ENCODE data around the gene ERMAP.

The ERMAP gene

DNA sequence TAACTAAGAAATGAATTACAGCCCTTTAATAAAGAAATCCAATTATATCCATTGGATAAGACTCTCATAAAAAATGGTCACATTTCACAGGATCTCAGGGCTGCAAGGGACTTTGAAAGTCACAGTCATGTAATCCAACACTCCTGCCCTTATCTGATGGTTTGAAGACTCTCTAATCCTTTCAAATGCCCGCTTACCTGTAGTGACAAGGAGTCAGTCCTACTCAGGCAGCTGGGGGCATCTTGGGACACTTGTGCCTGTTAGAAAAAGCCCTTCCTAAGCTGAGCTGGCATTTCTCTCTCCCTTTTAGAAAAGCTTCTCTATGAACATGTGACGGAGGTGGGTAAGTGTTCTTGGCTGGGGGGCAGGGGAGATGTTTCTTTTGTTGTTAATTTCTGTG is 18.5 kb downstream of the ERMAP start:
- WGBS, 2 donors (ENCODE audit: extremely low coverage in 2 of 2, insufficient read length in 2 of 2, insufficient replicate concordance in 1 of 2): no CpG with 5 or more reads among the region's 2 CpGs

DNA sequence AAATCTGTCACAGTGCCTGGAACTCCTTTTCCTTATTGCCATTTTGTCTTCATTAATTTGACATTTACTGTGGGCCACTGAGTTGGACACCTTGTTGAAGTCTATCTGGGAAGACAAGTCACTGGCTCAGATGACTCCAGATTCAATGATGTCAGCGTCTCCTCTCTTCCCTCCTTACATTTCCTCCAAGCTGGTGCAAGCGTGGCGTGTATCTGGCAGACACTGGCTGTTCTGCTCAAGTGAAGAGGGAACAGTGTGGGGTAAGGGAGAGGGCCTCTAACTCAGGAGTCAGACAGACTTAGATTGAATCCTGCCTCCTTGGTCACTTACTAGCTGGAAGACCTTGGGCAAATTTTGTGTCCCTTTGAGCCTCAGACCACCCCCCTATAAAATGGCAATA is 20.8 kb downstream of the ERMAP start:
- Histone ChIP-seq H2BK5ac (ENCODE audit: low read length) (no peak overlapping the region), H2BK120ac (ENCODE audit: low read depth, low read length) (no peak overlapping the region), H2BK12ac (ENCODE audit: low read length) (no peak overlapping the region), H4K91ac (ENCODE audit: low read depth, low read length, poor library complexity) (no peak overlapping the region), H3K4me1 (ENCODE audit: control insufficient read depth in 2 of 2, insufficient read depth in 1 of 2, low read depth in 1 of 2, low read length in 2 of 2) (no peaks in the 10 kb centered on the region), H3K9me3 (replicated peaks in 1 of 2; ENCODE audit: control insufficient read depth in 2 of 2, insufficient read depth in 1 of 2, low read depth in 1 of 2, low read length in 2 of 2) (no peaks in the 10 kb centered on the region), H2AK5ac (ENCODE audit: low read depth, low read length) (no peak overlapping the region), H2BK15ac (ENCODE audit: low read length) (no peak overlapping the region), H3K79me1 (ENCODE audit: low read depth, low read length) (no peaks in the 10 kb centered on the region), H3K4me3 (ENCODE audit: low read length in 2 of 2) (no peak overlapping the region), H3K4ac (ENCODE audit: low read length) (no peak overlapping the region), H3K14ac (ENCODE audit: low read length) (no peak overlapping the region), H3K9ac (ENCODE audit: low read depth, low read length, poor library complexity) (no peak overlapping the region), H4K8ac (ENCODE audit: low read depth, low read length) (no peak overlapping the region), H3K18ac (ENCODE audit: low read length) (no peak overlapping the region), H3K27ac (replicated peaks; ENCODE audit: low read length) (no peak overlapping the region), H2AFZ (ENCODE audit: low read length) (no peak overlapping the region), H3K27me3 (ENCODE audit: control insufficient read depth in 3 of 3, insufficient read depth in 3 of 3, low read depth in 1 of 3, low read length in 3 of 3) (no peaks in the 10 kb centered on the region), H3K36me3 (replicated peaks in 1 of 2; ENCODE audit: control insufficient read depth in 2 of 2, insufficient read depth in 2 of 2, low read length in 2 of 2) (peaks cover 0 to 4% of the 10 kb centered on the region in 2 donors), H3K4me2 (ENCODE audit: insufficient read depth, low read length, poor library complexity, severe bottlenecking) (no peak overlapping the region), H3K23ac (ENCODE audit: low read depth, low read length, poor library complexity) (no peak overlapping the region)
- WGBS, 2 donors (ENCODE audit: extremely low coverage in 2 of 2, insufficient read length in 2 of 2, insufficient replicate concordance in 1 of 2): no CpG with 5 or more reads among the region's 3 CpGs
- DNase-seq (ENCODE audit: low spot score): no peak

More for the DNA sequence above, 18.5 kb downstream of the ERMAP start:
- no peaks in the 10 kb centered on the region for H3K36me3 ChIP-seq (replicated peaks in 1 of 2; ENCODE audit: control insufficient read depth in 2 of 2, insufficient read depth in 2 of 2, low read length in 2 of 2)
- no peak overlapping the region for H2BK5ac ChIP-seq (ENCODE audit: low read length)
- no peaks in the 10 kb centered on the region for H3K27me3 ChIP-seq (ENCODE audit: control insufficient read depth in 3 of 3, insufficient read depth in 3 of 3, low read depth in 1 of 3, low read length in 3 of 3)
- DNase-seq (ENCODE audit: low spot score): no peak
- H2BK120ac ChIP-seq (ENCODE audit: low read depth, low read length): no peak overlapping the region
- H2BK15ac ChIP-seq (ENCODE audit: low read length): no peak overlapping the region
- no peaks in the 10 kb centered on the region for H3K79me1 ChIP-seq (ENCODE audit: low read depth, low read length)
- no peak overlapping the region for H3K4me3 ChIP-seq (ENCODE audit: low read length in 2 of 2)
- no peak overlapping the region for H4K91ac ChIP-seq (ENCODE audit: low read depth, low read length, poor library complexity)
- no peak overlapping the region for H4K8ac ChIP-seq (ENCODE audit: low read depth, low read length)
- no peak overlapping the region for H2BK12ac ChIP-seq (ENCODE audit: low read length)
- no peak overlapping the region for H2AK5ac ChIP-seq (ENCODE audit: low read depth, low read length)
- H3K9me3 ChIP-seq (replicated peaks in 1 of 2; ENCODE audit: control insufficient read depth in 2 of 2, insufficient read depth in 1 of 2, low read depth in 1 of 2, low read length in 2 of 2): no peaks in the 10 kb centered on the region
- H3K27ac ChIP-seq (replicated peaks; ENCODE audit: low read length): no peak overlapping the region
- no peak overlapping the region for H3K14ac ChIP-seq (ENCODE audit: low read length)
- no peak overlapping the region for H3K4me2 ChIP-seq (ENCODE audit: insufficient read depth, low read length, poor library complexity, severe bottlenecking)
- H3K18ac ChIP-seq (ENCODE audit: low read length): no peak overlapping the region
- no peak overlapping the region for H3K4ac ChIP-seq (ENCODE audit: low read length)
- H3K23ac ChIP-seq (ENCODE audit: low read depth, low read length, poor library complexity): no peak overlapping the region
- no peaks in the 10 kb centered on the region for H3K4me1 ChIP-seq (ENCODE audit: control insufficient read depth in 2 of 2, insufficient read depth in 1 of 2, low read depth in 1 of 2, low read length in 2 of 2)
- H3K9ac ChIP-seq (ENCODE audit: low read depth, low read length, poor library complexity): no peak overlapping the region
- H2AFZ ChIP-seq (ENCODE audit: low read length): no peak overlapping the region

DNA sequence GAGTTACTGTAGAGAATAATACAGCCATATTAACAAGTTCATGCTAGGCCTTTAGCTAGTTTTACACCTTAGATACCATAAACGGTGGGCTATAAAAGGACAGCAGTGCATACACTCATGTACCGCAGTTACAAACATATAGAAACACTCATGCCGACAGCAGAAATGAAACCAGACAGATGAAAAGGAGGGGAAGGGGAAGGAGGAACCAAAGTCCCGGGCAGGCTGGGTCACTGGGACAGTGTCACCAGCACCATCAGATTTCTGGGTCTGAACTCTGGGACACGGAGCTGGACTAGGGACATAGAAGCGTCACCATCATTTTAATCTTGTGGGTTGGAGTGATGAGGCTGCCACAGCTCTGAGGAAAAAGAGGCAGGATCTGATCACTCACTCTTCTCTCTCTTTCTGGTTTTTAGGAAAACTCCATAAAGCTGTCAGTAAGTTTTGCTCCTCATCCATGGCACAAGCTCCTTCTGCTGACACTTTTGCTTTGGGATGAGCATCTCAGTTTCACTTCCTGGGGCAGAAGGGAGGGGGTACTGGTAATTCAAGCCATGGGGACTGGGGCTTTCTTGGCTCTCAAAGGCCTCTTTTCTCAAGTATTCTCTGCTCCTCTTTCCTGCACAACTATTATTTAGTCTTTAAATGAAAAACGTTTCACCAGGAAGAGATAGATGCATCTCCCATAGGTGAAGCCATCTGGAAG is 21.7 kb downstream of the ERMAP start:
- H3K9ac ChIP-seq (ENCODE audit: low read depth, low read length, poor library complexity): no peak overlapping the region
- H4K8ac ChIP-seq (ENCODE audit: low read depth, low read length): no peak overlapping the region
- H2BK12ac ChIP-seq (ENCODE audit: low read length): no peak overlapping the region
- no peaks in the 10 kb centered on the region for H3K4me1 ChIP-seq (ENCODE audit: control insufficient read depth in 2 of 2, insufficient read depth in 1 of 2, low read depth in 1 of 2, low read length in 2 of 2)
- no peaks in the 10 kb centered on the region for H3K79me1 ChIP-seq (ENCODE audit: low read depth, low read length)
- no peaks in the 10 kb centered on the region for H3K27me3 ChIP-seq (ENCODE audit: control insufficient read depth in 3 of 3, insufficient read depth in 3 of 3, low read depth in 1 of 3, low read length in 3 of 3)
- no peak overlapping the region for H3K23ac ChIP-seq (ENCODE audit: low read depth, low read length, poor library complexity)
- no peak overlapping the region for H3K14ac ChIP-seq (ENCODE audit: low read length)
- no peak overlapping the region for H2BK120ac ChIP-seq (ENCODE audit: low read depth, low read length)
- no peak overlapping the region for H2BK5ac ChIP-seq (ENCODE audit: low read length)
- H3K4me2 ChIP-seq (ENCODE audit: insufficient read depth, low read length, poor library complexity, severe bottlenecking): no peak overlapping the region
- no peak overlapping the region for H4K91ac ChIP-seq (ENCODE audit: low read depth, low read length, poor library complexity)
- no peak overlapping the region for H2BK15ac ChIP-seq (ENCODE audit: low read length)
- no CpG with 5 or more reads among the region's 7 CpGs for WGBS, 2 donors (ENCODE audit: extremely low coverage in 2 of 2, insufficient read length in 2 of 2, insufficient replicate concordance in 1 of 2)
- no peak overlapping the region for H3K18ac ChIP-seq (ENCODE audit: low read length)
- H3K9me3 ChIP-seq (replicated peaks in 1 of 2; ENCODE audit: control insufficient read depth in 2 of 2, insufficient read depth in 1 of 2, low read depth in 1 of 2, low read length in 2 of 2): no peaks in the 10 kb centered on the region
- H2AFZ ChIP-seq (ENCODE audit: low read length): no peak overlapping the region
- H3K36me3 ChIP-seq (replicated peaks in 1 of 2; ENCODE audit: control insufficient read depth in 2 of 2, insufficient read depth in 2 of 2, low read length in 2 of 2): peaks cover 0 to 4% of the 10 kb centered on the region in 2 donors
- H3K27ac ChIP-seq (replicated peaks; ENCODE audit: low read length): no peak overlapping the region
- no peak overlapping the region for H2AK5ac ChIP-seq (ENCODE audit: low read depth, low read length)
- H3K4ac ChIP-seq (ENCODE audit: low read length): no peak overlapping the region
- DNase-seq (ENCODE audit: low spot score): no peak
- H3K4me3 ChIP-seq (ENCODE audit: low read length in 2 of 2): no peak overlapping the region

DNA sequence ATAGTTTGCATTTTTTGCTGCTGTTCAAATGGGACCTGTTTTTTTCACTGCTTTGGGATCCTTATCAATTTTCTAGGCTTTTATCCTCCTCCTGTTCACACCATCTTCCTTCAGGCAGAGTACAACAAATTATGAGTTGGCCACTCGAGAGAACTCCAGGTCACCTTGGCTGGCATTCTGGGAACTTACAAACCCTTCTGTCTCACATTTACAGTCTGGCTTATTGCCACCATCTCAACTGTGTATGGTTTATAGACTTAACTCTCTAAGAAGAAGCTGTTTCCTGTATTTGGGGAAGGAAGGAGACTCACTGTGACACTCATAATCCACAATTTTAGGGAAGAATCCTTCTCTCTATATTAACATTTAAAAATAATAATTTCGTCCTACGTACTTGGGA is 24.1 kb downstream of the ERMAP start:
- no peak overlapping the region for H4K91ac ChIP-seq (ENCODE audit: low read depth, low read length, poor library complexity)

More for the DNA sequence above, 24.1 kb downstream of the ERMAP start:
- Histone ChIP-seq H2BK5ac (ENCODE audit: low read length) (no peak overlapping the region), H3K27me3 (ENCODE audit: control insufficient read depth in 3 of 3, insufficient read depth in 3 of 3, low read depth in 1 of 3, low read length in 3 of 3) (no peaks in the 10 kb centered on the region), H4K8ac (ENCODE audit: low read depth, low read length) (no peak overlapping the region), H3K18ac (ENCODE audit: low read length) (no peak overlapping the region), H2BK12ac (ENCODE audit: low read length) (no peak overlapping the region), H3K27ac (replicated peaks; ENCODE audit: low read length) (no peak overlapping the region), H3K14ac (ENCODE audit: low read length) (no peak overlapping the region), H3K4me2 (ENCODE audit: insufficient read depth, low read length, poor library complexity, severe bottlenecking) (no peak overlapping the region), H3K4me1 (ENCODE audit: control insufficient read depth in 2 of 2, insufficient read depth in 1 of 2, low read depth in 1 of 2, low read length in 2 of 2) (no peaks in the 10 kb centered on the region), H3K79me1 (ENCODE audit: low read depth, low read length) (no peaks in the 10 kb centered on the region), H2BK15ac (ENCODE audit: low read length) (no peak overlapping the region), H3K4ac (ENCODE audit: low read length) (no peak overlapping the region), H3K23ac (ENCODE audit: low read depth, low read length, poor library complexity) (no peak overlapping the region), H2AK5ac (ENCODE audit: low read depth, low read length) (no peak overlapping the region), H3K9ac (ENCODE audit: low read depth, low read length, poor library complexity) (no peak overlapping the region), H3K4me3 (ENCODE audit: low read length in 2 of 2) (no peak overlapping the region), H3K9me3 (replicated peaks in 1 of 2; ENCODE audit: control insufficient read depth in 2 of 2, insufficient read depth in 1 of 2, low read depth in 1 of 2, low read length in 2 of 2) (no peaks in the 10 kb centered on the region), H3K36me3 (replicated peaks in 1 of 2; ENCODE audit: control insufficient read depth in 2 of 2, insufficient read depth in 2 of 2, low read length in 2 of 2) (peaks cover 0 to 4% of the 10 kb centered on the region in 2 donors), H2BK120ac (ENCODE audit: low read depth, low read length) (no peak overlapping the region), H2AFZ (ENCODE audit: low read length) (no peak overlapping the region)
- no peak for DNase-seq (ENCODE audit: low spot score)
- WGBS, 2 donors (ENCODE audit: extremely low coverage in 2 of 2, insufficient read length in 2 of 2, insufficient replicate concordance in 1 of 2): no CpG with 5 or more reads among the region's 3 CpGs
